Activated T-helper 2 cell treated with anti-CD3 and anti-CD28 coated beads, Interferon-gamma antibody, Interleukin-2, Interleukin-4, amounts not matched to agents 10 μg/mL and 5 μg/mL and 100 μg/mL, durations not matched to agents 14 hours and 24 hours and 36 hours (primary cell): ENCODE data around the gene NUP210L. TPM values are rescaled to one million over a fixed set of nuclear protein-coding genes. Genes with fewer than 3 reads are reported as not detected.
"Not testable (repeated sequence)": the region's sequence is repeated elsewhere in the genome, so short reads cannot be mapped to it uniquely, and the experiment has no call there.

ENCODE experiments used
- DNase-seq: peaks from one replicate; pipeline ENCODE4 v3.0.0; 2021; ENCODE audit warnings: low spot score
- H3K27ac Mint-ChIP-seq: one replicate; pipeline ENCODE4 v1.8.0; 2021; ENCODE audit warnings: mixed read lengths
- H3K27me3 Mint-ChIP-seq: one replicate; pipeline ENCODE4 v1.8.0; 2021; ENCODE audit warnings: low read depth, mixed read lengths
- H3K36me3 Mint-ChIP-seq: one replicate; pipeline ENCODE4 v1.8.0; 2021; ENCODE audit warnings: low read depth, mixed read lengths
- H3K4me1 Mint-ChIP-seq: one replicate; pipeline ENCODE4 v1.8.0; 2021; ENCODE audit warnings: low read depth, mixed read lengths
- H3K4me3 Mint-ChIP-seq: one replicate; pipeline ENCODE4 v1.8.0; 2021; ENCODE audit warnings: low read depth, mild to moderate bottlenecking, moderate library complexity, mixed read lengths
- H3K9me3 Mint-ChIP-seq: one replicate; pipeline ENCODE4 v1.8.0; 2021; ENCODE audit warnings: mixed read lengths
- intact Hi-C: fragments of 100-400 bp; cut with micrococcal nuclease; formaldehyde crosslinking; loops from one replicate; pipeline ENCODE4 v1.15.1; 2023
- total RNA-seq: library from RNA; stranded (reverse); gene quantifications from 2 replicates; pipeline ENCODE4 v1.2.3, GENCODE V29; 2022

NUP210L gene
- total RNA-seq, 1 donor from 2014 or later = 0.05 TPM

DNA sequence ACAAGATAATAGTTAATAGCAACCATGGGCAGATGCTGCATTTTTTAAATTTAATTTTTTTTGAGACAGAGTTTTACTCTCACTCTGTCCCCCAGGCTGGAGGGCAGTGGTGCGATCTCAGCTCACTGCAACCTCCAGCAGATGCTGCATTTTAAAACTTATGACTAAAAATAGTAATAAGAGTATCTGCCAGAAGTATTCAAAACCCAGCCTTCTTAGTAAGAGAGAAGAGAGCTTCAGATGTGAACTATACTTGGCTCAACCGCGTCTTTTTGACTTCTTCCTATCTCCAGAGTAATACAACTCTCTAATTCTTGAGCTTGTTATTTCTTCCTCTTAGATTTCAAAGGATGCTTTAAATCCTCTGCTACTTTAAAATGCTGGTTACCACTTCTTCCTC, 159.7 kb downstream of the NUP210L start:
- intact Hi-C loops = no loop called here
- Mint-ChIP-seq H3K4me1 (peaks cover 19% of the 10 kb centered on the region), H3K36me3 (peaks cover 51% of the 10 kb centered on the region)

DNA sequence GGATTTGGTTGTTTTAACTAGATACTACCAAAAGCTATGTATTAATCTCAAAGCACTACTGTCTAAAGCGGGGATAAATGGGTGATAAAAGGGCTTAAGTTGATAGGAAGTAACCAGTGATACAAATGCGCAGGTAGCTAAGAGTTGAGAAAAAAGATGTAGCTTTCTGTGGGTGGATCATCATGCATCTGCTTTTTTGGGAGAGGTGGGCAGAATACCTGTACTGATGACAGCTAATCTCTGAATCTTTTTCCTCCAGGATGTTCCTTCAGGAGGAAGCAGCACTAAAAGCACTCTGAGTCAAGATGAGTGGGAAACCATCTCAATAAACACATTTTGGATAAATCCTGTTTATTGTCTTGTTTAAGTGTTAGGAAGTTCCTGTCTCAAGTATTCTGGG, 163.1 kb downstream of the NUP210L start:
- intact Hi-C loops = loop anchor here (2.0 to 5.0 kb wide), 2 partner anchors 15 to 190 kb away; partner anchors contain the start of gene JTB
- H3K4me1 Mint-ChIP-seq = peaks cover 30% of the 10 kb centered on the region
- no peaks in the 10 kb centered on the region for H3K27me3 Mint-ChIP-seq
- H3K9me3 Mint-ChIP-seq = no peaks in the 10 kb centered on the region
- no peak for DNase-seq
- H3K27ac Mint-ChIP-seq = peak overlapping the region; percentile 92
- peak overlapping the region; percentile 88 for H3K4me3 Mint-ChIP-seq
- H3K36me3 Mint-ChIP-seq = peaks cover 51% of the 10 kb centered on the region

More for the DNA sequence above, 159.7 kb downstream of the NUP210L start:
- no peaks in the 10 kb centered on the region for H3K27me3 Mint-ChIP-seq
- DNase-seq = no peak
- H3K9me3 Mint-ChIP-seq = no peaks in the 10 kb centered on the region
- no peak overlapping the region for H3K4me3 Mint-ChIP-seq
- H3K27ac Mint-ChIP-seq = peak overlapping the region; percentile 43

DNA sequence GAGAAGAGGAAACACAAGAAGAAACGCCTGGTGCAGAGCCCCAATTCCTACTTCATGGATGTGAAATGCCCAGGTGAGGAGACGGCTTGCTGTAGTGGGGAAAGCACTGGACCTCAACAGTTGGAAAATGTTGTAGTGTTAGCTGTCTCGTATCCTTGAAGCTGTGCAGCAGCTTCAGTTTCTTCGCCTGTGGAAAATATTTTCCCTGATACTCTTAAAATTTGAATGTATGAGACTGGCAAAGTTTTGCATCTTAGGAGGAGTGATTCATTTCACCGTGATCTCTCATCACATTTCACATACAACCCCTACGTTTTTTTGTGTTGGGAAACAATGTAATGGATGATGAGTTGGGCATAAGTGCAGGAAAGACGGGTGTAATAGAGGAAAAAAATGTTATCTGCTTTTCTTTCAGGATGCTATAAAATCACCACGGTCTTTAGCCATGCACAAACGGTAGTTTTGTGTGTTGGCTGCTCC, 163.7 kb downstream of the NUP210L start:
- no peak for DNase-seq
- H3K9me3 Mint-ChIP-seq = no peaks in the 10 kb centered on the region
- H3K4me1 Mint-ChIP-seq = peaks cover 35% of the 10 kb centered on the region
- no peaks in the 10 kb centered on the region for H3K27me3 Mint-ChIP-seq
- intact Hi-C loops = loop anchor here (2.0 to 5.0 kb wide), 2 partner anchors 14 to 191 kb away; partner anchors contain the start of gene JTB
- H3K4me3 Mint-ChIP-seq = peak overlapping the region; percentile 88
- peaks cover 51% of the 10 kb centered on the region for H3K36me3 Mint-ChIP-seq
- H3K27ac Mint-ChIP-seq = peak overlapping the region; percentile 92

DNA sequence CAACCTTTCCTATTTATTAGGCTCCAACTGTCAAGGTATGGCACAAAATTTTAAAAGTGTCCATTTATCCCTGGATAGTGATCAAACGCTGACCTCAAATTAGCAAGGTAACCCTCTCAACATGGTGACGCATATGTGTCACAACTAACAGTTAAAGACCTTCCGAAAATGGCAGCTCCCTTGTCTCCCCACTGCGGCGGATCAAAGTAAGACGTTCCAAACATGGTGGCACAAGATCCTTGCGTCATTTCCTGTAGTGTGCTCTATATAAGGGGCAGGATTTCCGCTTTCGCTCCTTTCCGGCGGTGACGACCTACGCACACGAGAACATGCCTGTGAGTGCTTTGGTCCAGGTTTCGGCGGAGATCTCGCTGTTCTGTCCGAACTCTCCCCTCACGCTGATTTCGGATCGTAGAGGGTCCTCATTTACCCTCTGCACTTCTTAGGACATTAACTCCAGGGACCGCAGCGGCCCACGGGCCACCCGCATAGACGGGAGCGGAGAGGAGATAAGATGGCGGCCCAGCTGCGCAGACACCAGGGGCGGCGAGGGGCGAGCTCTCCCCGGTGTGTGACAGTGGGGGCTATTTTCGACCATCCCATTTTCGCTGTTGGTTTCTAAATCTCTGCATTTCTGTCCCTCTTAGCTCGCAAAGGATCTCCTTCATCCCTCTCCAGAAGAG, 164.3 kb downstream of the NUP210L start, which contains the start of gene RPS27:
RPS27 (plus strand) TSS at position 295 of the 683 bp plus-strand sequence; CDS start at position 330, 35 bp downstream.
- H3K4me3 Mint-ChIP-seq = peak within 1 kb of the TSS; percentile 88
- H3K9me3 Mint-ChIP-seq = no peaks in the 10 kb centered on the region
- DNase-seq = peak; percentile 88
- H3K36me3 Mint-ChIP-seq = peaks cover 48% of the 10 kb centered on the region
- peak within 1 kb of the TSS; percentile 92 for H3K27ac Mint-ChIP-seq
- intact Hi-C loops = loop anchor here (1.0 to 5.0 kb wide), 5 partner anchors 14 to 282 kb away; partner anchors contain the start of genes HAX1 and JTB
- H3K4me1 Mint-ChIP-seq = peaks cover 39% of the 10 kb centered on the region
- H3K27me3 Mint-ChIP-seq = no peaks in the 10 kb centered on the region

DNA sequence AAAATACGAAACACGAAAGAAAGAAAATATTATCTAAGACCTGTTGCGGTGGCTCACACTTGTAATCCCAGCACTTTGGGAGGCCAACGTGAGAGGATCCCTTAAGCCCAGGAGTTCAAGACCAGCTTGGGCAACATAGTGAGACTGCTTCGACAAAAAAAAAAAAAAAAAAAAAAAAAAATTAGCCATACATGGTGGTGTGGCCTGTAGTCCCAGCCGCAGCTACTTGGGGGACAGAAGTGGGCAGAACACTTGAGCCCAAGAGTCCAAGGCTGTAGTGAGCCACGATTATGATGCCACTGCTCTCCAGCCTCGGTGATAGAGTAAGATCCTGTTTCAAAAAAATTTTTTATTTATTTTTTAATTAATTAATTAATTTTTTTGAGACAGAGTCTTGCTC, 167.3 kb downstream of the NUP210L start:
- peak overlapping the region; percentile 53 for H3K27ac Mint-ChIP-seq
- peaks cover 23% of the 10 kb centered on the region for H3K36me3 Mint-ChIP-seq
- no peaks in the 10 kb centered on the region for H3K9me3 Mint-ChIP-seq
- intact Hi-C loops = loop anchor here (2.0 kb wide), 1 partner anchor 191 kb away; no protein-coding TSS in a partner anchor
- no peak overlapping the region for H3K4me3 Mint-ChIP-seq
- DNase-seq = no peak
- H3K27me3 Mint-ChIP-seq = no peaks in the 10 kb centered on the region
- peaks cover 44% of the 10 kb centered on the region for H3K4me1 Mint-ChIP-seq

DNA sequence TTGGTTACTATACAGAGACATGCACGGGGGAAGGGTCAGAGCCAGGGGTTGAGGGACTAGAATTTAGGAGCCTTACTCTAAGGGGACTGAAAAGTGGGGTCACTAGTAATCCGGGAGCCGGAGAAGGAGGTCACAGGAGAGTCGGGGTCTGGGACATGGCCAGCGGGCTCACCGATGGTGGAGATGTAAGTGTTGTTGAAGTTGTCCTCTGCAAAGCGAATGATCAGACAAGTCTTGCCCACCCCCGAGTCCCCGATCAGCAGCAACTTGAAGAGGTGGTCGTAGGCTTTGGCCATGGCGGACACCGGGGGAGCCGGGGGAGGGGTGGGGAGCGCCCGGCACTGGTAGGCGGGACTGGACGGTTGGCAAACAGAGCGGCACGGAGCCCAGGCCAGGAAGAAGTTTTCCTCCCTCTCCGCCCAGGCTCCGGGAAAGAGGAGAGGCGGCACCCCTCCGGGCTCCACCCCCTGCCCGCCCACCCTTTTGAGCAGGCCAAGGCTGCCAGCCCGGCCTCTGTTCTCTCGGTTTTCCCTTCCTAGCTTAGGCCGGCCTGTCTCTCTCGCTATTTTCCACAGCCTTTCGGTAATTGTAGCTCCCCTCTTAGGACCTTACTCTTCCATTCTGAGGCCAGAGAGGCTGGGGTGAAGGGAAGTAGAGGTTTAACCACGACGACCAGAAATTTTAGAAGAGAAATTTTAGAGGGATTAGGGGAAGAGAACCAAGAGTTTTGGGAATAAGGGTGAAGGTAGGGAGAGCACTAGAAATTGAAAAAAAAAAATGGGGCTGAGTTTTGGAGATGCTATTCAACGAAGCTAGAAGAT, 168.7 kb downstream of the NUP210L start, which contains the start of gene RAB13:
RAB13 (minus strand) TSS at position 399 of the 821 bp plus-strand sequence; CDS start at position 296, 103 bp downstream.
- Mint-ChIP-seq H3K36me3 (peaks cover 8% of the 10 kb centered on the region), H3K4me1 (peaks cover 33% of the 10 kb centered on the region), H3K27ac (peak within 1 kb of the TSS; percentile 84), H3K9me3 (no peaks in the 10 kb centered on the region), H3K4me3 (peak within 1 kb of the TSS; percentile 71), H3K27me3 (no peaks in the 10 kb centered on the region)
- intact Hi-C loops = loop anchor here (1.0 to 2.0 kb wide), 2 partner anchors 189 to 315 kb away; no protein-coding TSS in a partner anchor
- DNase-seq = no peak

DNA sequence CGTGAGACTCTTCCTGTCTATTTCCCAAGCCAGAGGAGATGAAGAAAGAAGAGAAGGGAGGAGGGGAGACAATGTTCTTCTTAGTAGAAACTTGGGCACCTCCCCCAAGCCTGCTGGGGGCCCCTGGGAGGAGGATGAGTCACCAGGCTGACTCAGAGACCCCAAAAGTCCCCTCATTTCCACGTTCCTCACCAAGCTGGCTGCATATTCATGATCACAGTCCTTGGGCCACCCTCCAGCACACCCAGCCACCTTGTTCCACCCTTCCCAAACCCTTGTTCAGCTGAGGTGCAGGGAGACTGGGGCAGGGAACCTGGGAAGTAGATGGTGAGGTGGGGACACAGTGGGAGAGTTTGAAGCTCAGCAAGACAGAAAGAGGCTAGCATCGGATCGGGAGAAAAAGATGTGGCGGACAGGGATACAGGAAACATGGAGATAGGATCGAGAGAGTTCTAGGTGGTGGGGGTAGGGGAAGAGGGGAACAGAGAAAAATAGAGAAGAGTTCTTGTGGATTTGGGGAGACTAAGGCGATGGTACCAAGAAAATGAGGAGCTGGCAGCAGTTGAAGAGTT, 169.4 kb downstream of the NUP210L start:
- intact Hi-C loops = no loop called here
- H3K27ac Mint-ChIP-seq = peak overlapping the region; percentile 77
- peaks cover under 1% of the 10 kb centered on the region for H3K36me3 Mint-ChIP-seq
- H3K4me1 Mint-ChIP-seq = peaks cover 31% of the 10 kb centered on the region
- H3K9me3 Mint-ChIP-seq = no peaks in the 10 kb centered on the region
- no peak for DNase-seq
- H3K4me3 Mint-ChIP-seq = peak overlapping the region; percentile 71
- H3K27me3 Mint-ChIP-seq = no peaks in the 10 kb centered on the region

DNA sequence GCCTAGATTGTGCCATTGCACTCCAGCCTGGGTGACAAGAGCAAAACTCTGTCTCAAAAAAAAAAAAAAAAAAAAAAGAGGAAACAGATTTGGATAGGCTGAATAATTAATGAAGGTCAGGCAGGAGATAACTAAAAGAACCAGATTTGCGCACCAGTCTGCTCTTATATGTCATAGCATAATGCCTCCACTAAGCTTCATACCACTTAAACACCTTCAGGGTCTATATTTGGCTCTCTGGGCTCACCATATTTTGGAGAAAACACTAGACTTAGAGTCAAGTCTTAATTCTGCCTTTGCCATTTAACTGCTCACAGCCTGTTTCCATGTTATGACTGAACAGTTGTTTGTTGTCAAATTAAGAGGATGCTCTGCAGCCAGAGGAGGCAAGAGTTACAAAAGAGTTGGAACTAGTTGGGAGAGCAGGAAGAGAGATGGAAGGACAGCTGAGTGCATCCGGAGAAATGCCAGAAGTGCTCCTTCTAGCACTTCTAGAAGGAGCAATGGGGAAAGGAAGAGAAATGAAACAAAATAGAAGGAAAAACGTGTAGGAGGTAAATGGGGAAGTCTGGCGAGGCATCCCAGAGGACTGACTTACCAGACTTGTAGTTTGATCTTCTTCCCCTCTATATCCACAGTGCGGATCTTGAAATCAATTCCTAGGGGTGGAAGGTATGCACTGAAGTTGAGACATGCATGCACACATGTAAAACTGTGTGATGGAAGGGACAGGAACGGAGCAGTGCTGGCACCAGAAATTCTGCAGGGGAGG, 170.6 kb downstream of the NUP210L start:
- no peak for DNase-seq
- Mint-ChIP-seq H3K4me3 (no peak overlapping the region), H3K27me3 (no peaks in the 10 kb centered on the region), H3K36me3 (no peaks in the 10 kb centered on the region), H3K4me1 (peaks cover 26% of the 10 kb centered on the region), H3K9me3 (no peaks in the 10 kb centered on the region), H3K27ac (no peak overlapping the region)
- intact Hi-C loops = no loop called here

DNA sequence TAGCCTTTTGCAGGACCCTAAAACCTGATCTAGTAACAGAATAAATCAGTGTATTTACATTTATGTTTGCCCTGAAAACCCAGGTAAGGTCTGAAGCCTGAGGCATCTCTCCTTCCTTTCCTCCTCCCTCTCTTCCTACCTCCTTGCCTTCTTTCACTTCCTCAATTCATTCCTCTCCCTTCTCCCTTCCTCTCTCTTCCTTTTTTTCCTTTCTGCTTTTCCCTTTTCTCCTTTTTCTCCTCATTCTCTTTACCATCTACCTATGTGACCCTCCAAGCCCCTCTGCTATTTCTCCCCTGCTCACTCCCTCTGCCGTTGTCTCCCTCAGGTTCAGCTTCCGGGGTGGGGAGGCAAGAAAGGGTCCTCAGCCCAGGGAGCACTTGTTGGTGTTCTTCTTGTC, 173.1 kb downstream of the NUP210L start:
- DNase-seq, intact Hi-C loops: not testable (repeated sequence)

DNA sequence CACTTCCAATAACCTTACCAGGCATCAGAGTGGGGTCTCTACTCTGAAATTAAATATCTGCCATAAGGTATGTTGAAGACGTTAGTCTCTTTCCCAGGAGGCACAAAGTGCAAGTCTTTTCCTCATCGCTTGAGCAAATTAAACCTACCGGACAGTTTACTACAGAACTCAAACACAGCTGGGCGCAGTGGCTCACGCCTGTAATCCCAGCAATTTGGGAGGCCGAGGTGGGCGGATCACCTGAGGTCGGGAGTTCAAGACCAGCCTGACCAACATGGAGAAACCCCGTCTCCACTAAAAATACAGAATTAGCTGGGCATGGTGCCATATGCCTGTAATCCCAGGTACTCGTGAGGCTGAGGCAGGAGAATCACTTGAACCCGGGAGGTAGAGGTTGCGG, 175.8 kb downstream of the NUP210L start:
- not testable (repeated sequence) for DNase-seq, H3K27me3 Mint-ChIP-seq, H3K27ac Mint-ChIP-seq, H3K9me3 Mint-ChIP-seq
- Mint-ChIP-seq H3K4me3 (peak overlapping the region; percentile 97), H3K4me1 (peaks cover 22% of the 10 kb centered on the region), H3K36me3 (peaks cover 29% of the 10 kb centered on the region)
- intact Hi-C loops = loop anchor here (2.0 kb wide), 1 partner anchor 32 kb away; the partner anchor contains the start of gene DENND4B

More for the DNA sequence above, 173.1 kb downstream of the NUP210L start:
- H3K27ac Mint-ChIP-seq, H3K27me3 Mint-ChIP-seq, H3K4me3 Mint-ChIP-seq, H3K9me3 Mint-ChIP-seq, H3K36me3 Mint-ChIP-seq: not testable (repeated sequence)
- H3K4me1 Mint-ChIP-seq = peaks cover 29% of the 10 kb centered on the region

DNA sequence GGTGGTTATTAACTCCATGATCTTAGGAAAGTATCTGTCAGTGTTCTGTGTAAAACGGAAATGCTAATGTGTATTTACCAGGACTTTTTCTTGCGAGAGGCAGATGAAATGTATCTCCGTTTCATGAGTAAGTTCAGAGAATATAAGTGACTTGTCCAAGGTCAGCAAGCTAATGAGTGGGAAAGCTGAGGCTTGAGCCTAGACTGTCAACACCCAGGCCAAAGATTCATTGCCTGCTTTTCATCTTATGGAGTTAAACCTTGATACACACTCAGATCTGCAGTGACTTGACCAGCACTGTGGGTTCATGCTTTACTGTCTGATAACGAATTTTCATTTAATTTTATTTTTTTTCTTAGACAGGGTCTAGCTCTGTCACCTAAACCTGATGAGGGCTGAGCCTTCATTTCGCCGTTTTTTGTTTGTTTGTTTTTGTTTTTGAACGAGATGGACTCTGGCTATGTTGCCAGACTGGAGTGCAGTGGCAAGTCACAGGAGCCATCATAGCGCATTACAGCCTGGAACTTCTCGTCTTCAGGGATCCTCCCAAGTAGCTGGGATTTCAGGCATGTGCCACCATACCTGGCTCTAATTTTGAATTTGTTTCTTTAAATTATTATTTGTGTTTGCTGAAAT, 176.5 kb downstream of the NUP210L start:
- H3K4me1 Mint-ChIP-seq = peaks cover 24% of the 10 kb centered on the region
- H3K9me3 Mint-ChIP-seq = no peaks in the 10 kb centered on the region
- peak overlapping the region; percentile 89 for H3K27ac Mint-ChIP-seq
- peak overlapping the region; percentile 97 for H3K4me3 Mint-ChIP-seq
- no peak for DNase-seq
- H3K36me3 Mint-ChIP-seq = peaks cover 36% of the 10 kb centered on the region
- intact Hi-C loops = loop anchor here (2.0 kb wide), 1 partner anchor 32 kb away; the partner anchor contains the start of gene DENND4B
- no peaks in the 10 kb centered on the region for H3K27me3 Mint-ChIP-seq
